SU-DHL-6 (cell line): ENCODE results near the gene GZMM.

ENCODE experiments used
- EZH2phosphoT487 ChIP-seq: fragments of 200-600 bp; sonication (generic), shearing (Covaris generic); conservative IDR thresholded peaks from 2 replicates; pipeline ENCODE4 v1.6.1; 2018; ENCODE audit warnings: mild to moderate bottlenecking, antibody characterized with exemption, low read length, moderate library complexity, mixed read lengths
- TF ChIP-seq, protein P1 (sequence below): fragments of 200-600 bp; sonication (generic); IDR thresholded peaks from one replicate; pipeline ENCODE4 v1.5.1; 2017; ENCODE audit warnings: antibody characterized with exemption, mild to moderate bottlenecking, low read length, moderate library complexity; ENCODE audit not compliant: insufficient read depth, poor library complexity, severe bottlenecking

- TF ChIP-seq, protein P1, sequence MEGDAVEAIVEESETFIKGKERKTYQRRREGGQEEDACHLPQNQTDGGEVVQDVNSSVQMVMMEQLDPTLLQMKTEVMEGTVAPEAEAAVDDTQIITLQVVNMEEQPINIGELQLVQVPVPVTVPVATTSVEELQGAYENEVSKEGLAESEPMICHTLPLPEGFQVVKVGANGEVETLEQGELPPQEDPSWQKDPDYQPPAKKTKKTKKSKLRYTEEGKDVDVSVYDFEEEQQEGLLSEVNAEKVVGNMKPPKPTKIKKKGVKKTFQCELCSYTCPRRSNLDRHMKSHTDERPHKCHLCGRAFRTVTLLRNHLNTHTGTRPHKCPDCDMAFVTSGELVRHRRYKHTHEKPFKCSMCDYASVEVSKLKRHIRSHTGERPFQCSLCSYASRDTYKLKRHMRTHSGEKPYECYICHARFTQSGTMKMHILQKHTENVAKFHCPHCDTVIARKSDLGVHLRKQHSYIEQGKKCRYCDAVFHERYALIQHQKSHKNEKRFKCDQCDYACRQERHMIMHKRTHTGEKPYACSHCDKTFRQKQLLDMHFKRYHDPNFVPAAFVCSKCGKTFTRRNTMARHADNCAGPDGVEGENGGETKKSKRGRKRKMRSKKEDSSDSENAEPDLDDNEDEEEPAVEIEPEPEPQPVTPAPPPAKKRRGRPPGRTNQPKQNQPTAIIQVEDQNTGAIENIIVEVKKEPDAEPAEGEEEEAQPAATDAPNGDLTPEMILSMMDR: no peak
- TF ChIP-seq EZH2phosphoT487: no peak
Measured at GRCh38 chr19:524062-524674, 19.7 kb upstream of the GZMM start.
